Measurements from ENCODE around the gene TMEM132A.
A peak's percentile ranks its signal among the peaks of the same experiment; 100 is the strongest.

TMEM132A gene

DNA sequence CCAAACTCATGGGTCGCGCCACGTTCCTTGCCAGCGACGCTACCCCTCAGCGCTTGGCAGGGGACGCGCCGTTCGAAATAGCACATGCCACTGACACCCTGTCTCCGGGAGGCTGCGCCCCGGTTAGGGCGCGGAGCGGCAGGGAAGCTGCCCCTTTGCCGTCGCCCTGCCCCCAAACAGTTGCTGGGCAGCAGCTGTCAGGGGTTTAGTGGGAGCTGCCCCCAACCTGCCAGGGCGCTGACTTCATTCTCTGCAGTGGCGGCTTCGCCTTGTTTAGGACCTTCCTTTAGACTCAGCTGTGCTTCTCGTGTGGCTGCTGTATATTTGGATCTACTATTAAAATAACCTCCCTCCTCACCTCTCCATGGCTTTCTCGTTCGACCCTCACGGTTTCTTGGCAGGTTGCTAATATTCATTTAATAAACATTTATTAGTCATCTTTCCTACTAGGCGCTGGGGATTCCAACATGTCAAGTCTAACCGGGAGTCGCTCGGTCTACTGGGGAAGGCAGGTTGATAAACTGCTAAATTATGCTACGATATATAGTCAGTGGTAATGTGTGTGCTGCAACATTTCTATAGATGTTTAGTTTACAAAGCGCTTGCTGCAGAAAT is 9.5 kb upstream of the TMEM132A start:
- Histone ChIP-seq H4K8ac (ENCODE audit: low read depth, low read length) (peak overlapping the region; percentile 97), H3K79me1 (ENCODE audit: low read length) (peaks cover 13% of the 10 kb centered on the region), H2BK120ac (ENCODE audit: insufficient read depth, low read length, poor library complexity) (peak overlapping the region; percentile 73), H3K4me3 (ENCODE audit: low read depth, low read length) (peak overlapping the region; percentile 78), H3K27me3 (ENCODE audit: insufficient read depth, low read length) (no peaks in the 10 kb centered on the region), H2AFZ (ENCODE audit: insufficient read depth, low read length, poor library complexity) (peak overlapping the region; percentile 96), H2BK5ac (ENCODE audit: low read depth, low read length, poor library complexity) (peak overlapping the region; percentile 78), H3K9me3 (ENCODE audit: insufficient read depth, low read depth, low read length) (no peaks in the 10 kb centered on the region), H3K4me2 (ENCODE audit: low read length) (peak overlapping the region; percentile 89), H3K79me2 (ENCODE audit: control insufficient read depth, insufficient read depth, low read length, poor library complexity) (peaks cover 7% of the 10 kb centered on the region), H3K18ac (ENCODE audit: low read length) (peak overlapping the region; percentile 91), H3K36me3 (ENCODE audit: control insufficient read depth in 1 of 2, insufficient read depth in 2 of 2, low read length in 2 of 2) (peaks cover 3 to 4% of the 10 kb centered on the region in 2 experiments), H4K91ac (ENCODE audit: low read depth, low read length) (peak overlapping the region; percentile 90), H3K23ac (ENCODE audit: low read length) (no peak overlapping the region), H3K4me1 (ENCODE audit: control insufficient read depth in 1 of 2, insufficient read depth in 2 of 2, low read length in 2 of 2) (peaks cover 15 to 21% of the 10 kb centered on the region in 2 experiments), H3K9ac (ENCODE audit: low read length) (peak overlapping the region; percentile 73), H3K27ac (ENCODE audit: low read depth, low read length) (peak overlapping the region; percentile 43), H2AK5ac (ENCODE audit: low read length) (no peak overlapping the region), H3K4ac (ENCODE audit: low read depth, low read length) (peak overlapping the region; percentile 71), H3K14ac (ENCODE audit: low read length) (peak overlapping the region; percentile 95), H4K12ac (ENCODE audit: low read depth, low read length) (peak overlapping the region; percentile 95), H2BK12ac (ENCODE audit: low read length) (no peak overlapping the region)
- peak; percentile 42 to 61 for DNase-seq
- whole genome bisulfite sequencing (ENCODE audit: extremely low coverage, insufficient coverage, insufficient read length): no CpG with 5 or more reads among the region's 31 CpGs

DNA sequence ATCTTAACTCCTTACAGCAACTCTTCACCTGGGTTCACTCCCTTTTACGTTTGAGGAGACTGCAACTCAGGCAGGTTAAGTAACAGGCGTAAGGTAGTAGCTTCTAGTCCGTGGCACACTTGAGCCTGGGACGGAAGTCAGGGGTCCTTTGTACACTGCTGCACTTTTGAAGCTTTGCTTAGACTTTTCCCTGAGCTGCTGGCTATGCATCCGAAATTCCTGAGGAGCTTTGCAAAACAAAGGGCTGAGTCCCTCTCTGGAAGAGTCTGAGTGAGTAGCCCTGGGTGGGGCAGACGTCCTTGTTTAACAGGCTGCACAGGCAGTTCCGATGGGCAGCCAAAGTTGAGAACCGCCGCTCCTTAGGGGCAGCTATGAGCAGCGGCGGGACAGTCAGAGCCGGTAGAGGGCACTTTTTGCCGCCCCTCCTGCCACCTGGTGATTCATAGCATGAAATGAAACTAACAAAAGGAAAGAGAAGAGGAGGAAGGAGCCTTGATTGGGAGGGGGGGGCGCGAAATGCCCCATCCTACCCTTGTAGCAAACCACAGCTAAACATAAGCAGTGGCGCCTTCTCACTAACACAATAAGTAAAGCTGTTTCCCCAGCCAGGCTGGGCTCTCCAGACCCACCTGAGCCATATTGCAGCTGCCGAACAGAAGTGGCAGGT is 8.9 kb upstream of the TMEM132A start:
- Histone ChIP-seq H3K9me3 (ENCODE audit: insufficient read depth, low read depth, low read length) (no peaks in the 10 kb centered on the region), H3K4ac (ENCODE audit: low read depth, low read length) (peak overlapping the region; percentile 38), H2AFZ (ENCODE audit: insufficient read depth, low read length, poor library complexity) (peak overlapping the region; percentile 2), H3K14ac (ENCODE audit: low read length) (peak overlapping the region; percentile 2), H3K4me3 (ENCODE audit: low read depth, low read length) (peak overlapping the region; percentile 48), H2BK12ac (ENCODE audit: low read length) (no peak overlapping the region), H3K9ac (ENCODE audit: low read length) (peak overlapping the region; percentile 64), H2BK5ac (ENCODE audit: low read depth, low read length, poor library complexity) (no peak overlapping the region), H4K12ac (ENCODE audit: low read depth, low read length) (peak overlapping the region; percentile 40), H3K36me3 (ENCODE audit: control insufficient read depth in 1 of 2, insufficient read depth in 2 of 2, low read length in 2 of 2) (peaks cover 4 to 10% of the 10 kb centered on the region in 2 experiments), H2BK120ac (ENCODE audit: insufficient read depth, low read length, poor library complexity) (no peak overlapping the region), H4K91ac (ENCODE audit: low read depth, low read length) (peak overlapping the region; percentile 27), H2AK5ac (ENCODE audit: low read length) (no peak overlapping the region), H3K4me1 (ENCODE audit: control insufficient read depth in 1 of 2, insufficient read depth in 2 of 2, low read length in 2 of 2) (peaks cover 15 to 21% of the 10 kb centered on the region in 2 experiments), H3K27me3 (ENCODE audit: insufficient read depth, low read length) (no peaks in the 10 kb centered on the region), H3K27ac (ENCODE audit: low read depth, low read length) (peak overlapping the region; percentile 43), H4K8ac (ENCODE audit: low read depth, low read length) (peak overlapping the region; percentile 19), H3K79me2 (ENCODE audit: control insufficient read depth, insufficient read depth, low read length, poor library complexity) (peaks cover 7% of the 10 kb centered on the region), H3K23ac (ENCODE audit: low read length) (no peak overlapping the region), H3K79me1 (ENCODE audit: low read length) (peaks cover 13% of the 10 kb centered on the region), H3K18ac (ENCODE audit: low read length) (no peak overlapping the region), H3K4me2 (ENCODE audit: low read length) (peak overlapping the region; percentile 89)
- no CpG with 5 or more reads among the region's 17 CpGs for WGBS (ENCODE audit: extremely low coverage, insufficient coverage, insufficient read length)
- peak; percentile 86 to 88 for DNase-seq

DNA sequence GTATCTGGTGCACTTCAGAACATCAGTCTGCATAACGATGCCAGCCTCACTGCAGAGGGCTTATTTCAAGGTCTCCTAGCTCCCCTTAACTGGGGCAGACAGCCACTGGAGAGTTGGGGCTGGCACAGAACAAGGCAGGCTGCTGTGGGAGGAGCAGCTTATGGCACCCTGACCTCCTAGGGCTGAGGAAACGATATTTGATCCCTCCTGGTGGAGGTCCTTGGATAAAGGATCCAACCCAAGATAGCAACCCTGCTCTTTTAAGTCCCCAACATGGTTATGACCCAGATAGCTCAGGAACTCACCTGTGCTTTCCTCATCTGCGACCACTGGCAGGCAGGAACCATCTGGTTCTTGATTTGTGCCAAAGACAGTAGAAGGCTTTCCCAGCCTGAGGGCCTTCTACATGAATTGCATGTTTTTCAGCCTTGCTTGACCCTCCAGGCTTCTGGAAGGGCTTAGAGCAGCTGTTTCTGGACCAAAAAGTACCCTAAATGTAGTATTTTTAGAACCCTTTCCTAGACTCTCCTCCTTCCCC is 7.5 kb upstream of the TMEM132A start:
- no peak overlapping the region for H3K14ac ChIP-seq (ENCODE audit: low read length)
- no peak for DNase-seq
- H4K8ac ChIP-seq (ENCODE audit: low read depth, low read length): no peak overlapping the region
- H2BK5ac ChIP-seq (ENCODE audit: low read depth, low read length, poor library complexity): no peak overlapping the region
- H3K9me3 ChIP-seq (ENCODE audit: insufficient read depth, low read depth, low read length): no peaks in the 10 kb centered on the region
- H3K4me2 ChIP-seq (ENCODE audit: low read length): no peak overlapping the region
- H3K4ac ChIP-seq (ENCODE audit: low read depth, low read length): no peak overlapping the region
- no peak overlapping the region for H2AFZ ChIP-seq (ENCODE audit: insufficient read depth, low read length, poor library complexity)
- H2BK120ac ChIP-seq (ENCODE audit: insufficient read depth, low read length, poor library complexity): no peak overlapping the region
- peaks cover 17 to 23% of the 10 kb centered on the region in 2 experiments for H3K36me3 ChIP-seq (ENCODE audit: control insufficient read depth in 1 of 2, insufficient read depth in 2 of 2, low read length in 2 of 2)
- H3K79me1 ChIP-seq (ENCODE audit: low read length): peaks cover 13% of the 10 kb centered on the region
- no peak overlapping the region for H2AK5ac ChIP-seq (ENCODE audit: low read length)
- H3K79me2 ChIP-seq (ENCODE audit: control insufficient read depth, insufficient read depth, low read length, poor library complexity): peaks cover 7% of the 10 kb centered on the region
- no peak overlapping the region for H3K18ac ChIP-seq (ENCODE audit: low read length)
- H3K4me1 ChIP-seq (ENCODE audit: control insufficient read depth in 1 of 2, insufficient read depth in 2 of 2, low read length in 2 of 2): peaks cover 15 to 21% of the 10 kb centered on the region in 2 experiments
- H4K91ac ChIP-seq (ENCODE audit: low read depth, low read length): no peak overlapping the region
- no peak overlapping the region for H3K9ac ChIP-seq (ENCODE audit: low read length)
- H2BK12ac ChIP-seq (ENCODE audit: low read length): no peak overlapping the region
- H3K4me3 ChIP-seq (ENCODE audit: low read depth, low read length): no peak overlapping the region
- no peaks in the 10 kb centered on the region for H3K27me3 ChIP-seq (ENCODE audit: insufficient read depth, low read length)
- H4K12ac ChIP-seq (ENCODE audit: low read depth, low read length): no peak overlapping the region
- no peak overlapping the region for H3K23ac ChIP-seq (ENCODE audit: low read length)
- no CpG with 5 or more reads among the region's 3 CpGs for WGBS (ENCODE audit: extremely low coverage, insufficient coverage, insufficient read length)
- H3K27ac ChIP-seq (ENCODE audit: low read depth, low read length): no peak overlapping the region

DNA sequence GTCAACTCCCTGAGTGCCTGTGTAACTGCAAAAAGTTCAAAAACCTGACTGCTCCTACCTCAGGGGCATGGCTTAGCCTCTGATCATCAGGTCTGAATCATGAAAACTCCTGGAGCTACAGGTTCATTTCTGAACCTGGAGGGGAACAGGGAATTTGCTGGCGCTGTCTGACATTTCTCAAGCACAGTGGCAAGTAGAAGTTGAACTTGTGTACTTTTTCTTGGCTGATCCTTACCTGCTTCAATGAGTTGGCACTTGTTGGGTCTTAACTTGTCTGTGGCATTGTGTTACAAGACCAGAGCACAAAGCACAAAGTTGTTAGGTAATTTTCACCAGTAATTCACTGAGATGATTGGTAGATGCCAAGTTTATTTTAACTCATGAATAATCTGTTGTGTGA is 7.0 kb upstream of the TMEM132A start:
- Histone ChIP-seq H3K27me3 (ENCODE audit: insufficient read depth, low read length) (no peaks in the 10 kb centered on the region), H3K18ac (ENCODE audit: low read length) (no peak overlapping the region), H2BK120ac (ENCODE audit: insufficient read depth, low read length, poor library complexity) (no peak overlapping the region), H4K91ac (ENCODE audit: low read depth, low read length) (no peak overlapping the region), H2BK12ac (ENCODE audit: low read length) (no peak overlapping the region), H3K36me3 (ENCODE audit: control insufficient read depth in 1 of 2, insufficient read depth in 2 of 2, low read length in 2 of 2) (peaks cover 23 to 29% of the 10 kb centered on the region in 2 experiments), H2AK5ac (ENCODE audit: low read length) (no peak overlapping the region), H3K4me3 (ENCODE audit: low read depth, low read length) (no peak overlapping the region), H3K4me1 (ENCODE audit: control insufficient read depth in 1 of 2, insufficient read depth in 2 of 2, low read length in 2 of 2) (peaks cover 15 to 21% of the 10 kb centered on the region in 2 experiments), H3K14ac (ENCODE audit: low read length) (no peak overlapping the region), H3K4ac (ENCODE audit: low read depth, low read length) (no peak overlapping the region), H3K9me3 (ENCODE audit: insufficient read depth, low read depth, low read length) (no peaks in the 10 kb centered on the region), H3K79me2 (ENCODE audit: control insufficient read depth, insufficient read depth, low read length, poor library complexity) (peaks cover 7% of the 10 kb centered on the region), H4K12ac (ENCODE audit: low read depth, low read length) (no peak overlapping the region), H3K79me1 (ENCODE audit: low read length) (peaks cover 13% of the 10 kb centered on the region), H3K27ac (ENCODE audit: low read depth, low read length) (no peak overlapping the region), H3K23ac (ENCODE audit: low read length) (no peak overlapping the region), H4K8ac (ENCODE audit: low read depth, low read length) (no peak overlapping the region), H3K4me2 (ENCODE audit: low read length) (no peak overlapping the region), H2BK5ac (ENCODE audit: low read depth, low read length, poor library complexity) (no peak overlapping the region), H2AFZ (ENCODE audit: insufficient read depth, low read length, poor library complexity) (no peak overlapping the region), H3K9ac (ENCODE audit: low read length) (no peak overlapping the region)
- WGBS (ENCODE audit: extremely low coverage, insufficient coverage, insufficient read length): no CpG with 5 or more reads among the region's 1 CpG
- no peak for DNase-seq

Data from trophoblast cell (in vitro differentiated cells and primary cell).